Panc1 (cell line): ENCODE results near the gene PSMD8. TPM values are rescaled to one million over a fixed set of nuclear protein-coding genes. Genes with fewer than 3 reads are reported as not detected.
A peak's percentile ranks its signal among the peaks of the same experiment; 100 is the strongest.

Source experiments
- ATAC-seq: fragments of 200-7000 bp; cut with Tn5 transposase; 2 replicates; pipeline ENCODE4 v1.9.1; 2020; ENCODE audit warnings: mild to moderate bottlenecking, moderate library complexity
- BruUV-seq: library from RNA; stranded (reverse); fragments of 400-500 nt; replicated peaks from 2 replicates; lab custom pipeline; 2021; lab: Mats Ljungman, UMichigan
- CTCF ChIA-PET: fragments of 300-600 bp; sonication (Branson Sonifier 250); formaldehyde crosslinking; loops from one replicate; lab custom pipeline; 2022; ENCODE audit warnings: antibody characterized with exemption; lab: Charles Lee
- POLR2A ChIA-PET: fragments of 300-600 bp; sonication (Branson Sonifier 250); formaldehyde crosslinking; loops from one replicate; lab custom pipeline; 2022; ENCODE audit warnings: antibody characterized with exemption; lab: Charles Lee
- DNase-seq: peaks from one replicate; pipeline ENCODE4 v3.0.0-alpha.2; 2010; ENCODE audit warnings: low read depth, low spot score
- H3K27ac ChIP-seq: 2 replicates; pipeline ENCODE4 v1.5.1; 2011; ENCODE audit warnings: mild to moderate bottlenecking, low read length, inconsistent platforms
- H3K27me3 ChIP-seq: fragments of 200-500 bp; sonication (Bioruptor generic); 2 replicates; pipeline ENCODE4 v1.6.0; 2014; ENCODE audit warnings: low read length, inconsistent platforms; ENCODE audit not compliant: control insufficient read depth, insufficient read depth
- H3K36me3 ChIP-seq: fragments of 200-500 bp; sonication (Bioruptor generic); 2 replicates; pipeline ENCODE4 v1.5.1; 2014; ENCODE audit warnings: inconsistent platforms, mild to moderate bottlenecking, low read length, moderate library complexity; ENCODE audit not compliant: control insufficient read depth, insufficient read depth
- H3K4me1 ChIP-seq: 2 replicates; pipeline ENCODE4 v1.5.1; 2011; ENCODE audit warnings: inconsistent platforms, mild to moderate bottlenecking, low read length, moderate library complexity; ENCODE audit not compliant: control insufficient read depth, insufficient read depth
- H3K4me3 ChIP-seq, 2 experiments: 2 replicates each; pipeline ENCODE4 v1.5.1; 2011 to 2012; ENCODE audit warnings: low read depth in 2 of 2, low read length in 2 of 2, mild to moderate bottlenecking in 2 of 2, inconsistent platforms in 1 of 2, moderate library complexity in 1 of 2
- H3K9me3 ChIP-seq: fragments of 200-500 bp; sonication (Bioruptor generic); 2 replicates; pipeline ENCODE4 v1.5.1; 2014; ENCODE audit warnings: low read depth, mild to moderate bottlenecking, inconsistent platforms, low read length, moderate library complexity; ENCODE audit not compliant: control insufficient read depth, insufficient read depth
- POLR2AphosphoS5 ChIP-seq: IDR thresholded peaks from 2 replicates; pipeline ENCODE4 v1.6.1; 2012; ENCODE audit warnings: mild to moderate bottlenecking, low read depth, low read length, moderate library complexity
- SIN3A ChIP-seq: IDR thresholded peaks from 2 replicates; pipeline ENCODE4 v1.6.1; 2012; ENCODE audit warnings: low read depth, mild to moderate bottlenecking, low read length, moderate library complexity, borderline replicate concordance; ENCODE audit not compliant: insufficient read depth
- TCF7L2 ChIP-seq: IDR thresholded peaks from 2 replicates; pipeline ENCODE4 v1.6.1; 2011; ENCODE audit warnings: mild to moderate bottlenecking, low read depth, low read length, inconsistent platforms
- in situ Hi-C: cut with HindIII; loops from 2 replicates; pipeline ENCODE4 v1.10.0; 2016; ENCODE audit warnings: low sequenced_read_pairs, low pct_unique_long_range_greater_than_20kb
- intact Hi-C: fragments of 100-400 bp; cut with micrococcal nuclease; formaldehyde crosslinking; loops from one replicate; pipeline ENCODE4 v1.10.0; 2022; ENCODE audit not compliant: unreplicated experiment
- total RNA-seq: library from RNA; stranded (reverse); gene quantifications from one replicate; pipeline ENCODE4 v1.2.1, GENCODE V29; 2021; ENCODE audit not compliant: unreplicated experiment
- TF ChIP-seq, protein P1 (sequence below): fragments of 450-650 bp; IDR thresholded peaks from 2 replicates; pipeline ENCODE4 v1.5.1; 2017; ENCODE audit warnings: mild to moderate bottlenecking
- TF ChIP-seq, protein P2 (sequence below), 2 experiments: IDR thresholded peaks; 2 replicates each; pipeline ENCODE4 v1.6.1; 2011 to 2012; ENCODE audit warnings: low read depth in 2 of 2, control low read depth in 1 of 2, low read length in 1 of 2, mild to moderate bottlenecking in 1 of 2, moderate library complexity in 1 of 2; ENCODE audit not compliant: insufficient read depth in 1 of 2

PSMD8 gene
- total RNA-seq, 1 experiment from 2014 or later: 388 TPM

DNA sequence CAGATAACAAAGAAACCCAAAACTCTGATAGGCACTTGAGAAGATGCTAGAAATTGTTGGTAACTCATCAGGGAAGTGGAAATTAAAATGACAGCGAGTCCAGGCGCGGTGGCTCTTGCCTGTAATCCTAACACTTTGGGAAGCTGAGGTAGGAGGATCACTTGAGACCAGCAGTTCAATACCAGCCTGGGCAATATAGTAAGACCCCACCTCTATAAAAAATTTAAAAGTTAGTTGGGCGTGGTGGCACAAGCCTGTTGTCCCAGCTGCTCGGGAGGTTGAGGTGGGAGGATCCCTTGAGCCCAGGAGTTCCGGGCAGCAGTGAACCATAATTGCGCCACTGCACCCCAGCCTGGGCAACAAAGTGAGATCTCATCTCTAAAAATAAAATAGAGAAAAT lies 56.6 kb downstream of the PSMD8 start:
- ChIA-PET POLR2A (interaction anchor here (0.7 kb wide), 1 partner anchor 15 kb away, joined by 7 read pairs; no protein-coding TSS in a partner anchor), CTCF (no interaction called here)
- no peak overlapping the region for H3K4me3 ChIP-seq
- no peaks in the 10 kb centered on the region for H3K27me3 ChIP-seq
- H3K4me1 ChIP-seq: no peaks in the 10 kb centered on the region
- no TSS peak for BruUV-seq
- H3K9me3 ChIP-seq: no peaks in the 10 kb centered on the region
- intact Hi-C loops: no loop called here
- no peak for TF ChIP-seq SIN3A
- TF ChIP-seq POLR2AphosphoS5: no peak
- TF ChIP-seq, protein P1, sequence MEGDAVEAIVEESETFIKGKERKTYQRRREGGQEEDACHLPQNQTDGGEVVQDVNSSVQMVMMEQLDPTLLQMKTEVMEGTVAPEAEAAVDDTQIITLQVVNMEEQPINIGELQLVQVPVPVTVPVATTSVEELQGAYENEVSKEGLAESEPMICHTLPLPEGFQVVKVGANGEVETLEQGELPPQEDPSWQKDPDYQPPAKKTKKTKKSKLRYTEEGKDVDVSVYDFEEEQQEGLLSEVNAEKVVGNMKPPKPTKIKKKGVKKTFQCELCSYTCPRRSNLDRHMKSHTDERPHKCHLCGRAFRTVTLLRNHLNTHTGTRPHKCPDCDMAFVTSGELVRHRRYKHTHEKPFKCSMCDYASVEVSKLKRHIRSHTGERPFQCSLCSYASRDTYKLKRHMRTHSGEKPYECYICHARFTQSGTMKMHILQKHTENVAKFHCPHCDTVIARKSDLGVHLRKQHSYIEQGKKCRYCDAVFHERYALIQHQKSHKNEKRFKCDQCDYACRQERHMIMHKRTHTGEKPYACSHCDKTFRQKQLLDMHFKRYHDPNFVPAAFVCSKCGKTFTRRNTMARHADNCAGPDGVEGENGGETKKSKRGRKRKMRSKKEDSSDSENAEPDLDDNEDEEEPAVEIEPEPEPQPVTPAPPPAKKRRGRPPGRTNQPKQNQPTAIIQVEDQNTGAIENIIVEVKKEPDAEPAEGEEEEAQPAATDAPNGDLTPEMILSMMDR: no peak
- TF ChIP-seq, protein P2, sequence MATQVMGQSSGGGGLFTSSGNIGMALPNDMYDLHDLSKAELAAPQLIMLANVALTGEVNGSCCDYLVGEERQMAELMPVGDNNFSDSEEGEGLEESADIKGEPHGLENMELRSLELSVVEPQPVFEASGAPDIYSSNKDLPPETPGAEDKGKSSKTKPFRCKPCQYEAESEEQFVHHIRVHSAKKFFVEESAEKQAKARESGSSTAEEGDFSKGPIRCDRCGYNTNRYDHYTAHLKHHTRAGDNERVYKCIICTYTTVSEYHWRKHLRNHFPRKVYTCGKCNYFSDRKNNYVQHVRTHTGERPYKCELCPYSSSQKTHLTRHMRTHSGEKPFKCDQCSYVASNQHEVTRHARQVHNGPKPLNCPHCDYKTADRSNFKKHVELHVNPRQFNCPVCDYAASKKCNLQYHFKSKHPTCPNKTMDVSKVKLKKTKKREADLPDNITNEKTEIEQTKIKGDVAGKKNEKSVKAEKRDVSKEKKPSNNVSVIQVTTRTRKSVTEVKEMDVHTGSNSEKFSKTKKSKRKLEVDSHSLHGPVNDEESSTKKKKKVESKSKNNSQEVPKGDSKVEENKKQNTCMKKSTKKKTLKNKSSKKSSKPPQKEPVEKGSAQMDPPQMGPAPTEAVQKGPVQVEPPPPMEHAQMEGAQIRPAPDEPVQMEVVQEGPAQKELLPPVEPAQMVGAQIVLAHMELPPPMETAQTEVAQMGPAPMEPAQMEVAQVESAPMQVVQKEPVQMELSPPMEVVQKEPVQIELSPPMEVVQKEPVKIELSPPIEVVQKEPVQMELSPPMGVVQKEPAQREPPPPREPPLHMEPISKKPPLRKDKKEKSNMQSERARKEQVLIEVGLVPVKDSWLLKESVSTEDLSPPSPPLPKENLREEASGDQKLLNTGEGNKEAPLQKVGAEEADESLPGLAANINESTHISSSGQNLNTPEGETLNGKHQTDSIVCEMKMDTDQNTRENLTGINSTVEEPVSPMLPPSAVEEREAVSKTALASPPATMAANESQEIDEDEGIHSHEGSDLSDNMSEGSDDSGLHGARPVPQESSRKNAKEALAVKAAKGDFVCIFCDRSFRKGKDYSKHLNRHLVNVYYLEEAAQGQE (IDR thresholded peaks at IDR 0.05; ENCODE audit: insufficient read depth in 1 of 2, low read depth in 2 of 2, low read length in 1 of 2): no peak
- no peak for TF ChIP-seq TCF7L2
- H3K36me3 ChIP-seq: no peaks in the 10 kb centered on the region
- DNase-seq (no peak), ATAC-seq (no peak)
- in situ Hi-C loops: no loop called here
- H3K27ac ChIP-seq: no peak overlapping the region

DNA sequence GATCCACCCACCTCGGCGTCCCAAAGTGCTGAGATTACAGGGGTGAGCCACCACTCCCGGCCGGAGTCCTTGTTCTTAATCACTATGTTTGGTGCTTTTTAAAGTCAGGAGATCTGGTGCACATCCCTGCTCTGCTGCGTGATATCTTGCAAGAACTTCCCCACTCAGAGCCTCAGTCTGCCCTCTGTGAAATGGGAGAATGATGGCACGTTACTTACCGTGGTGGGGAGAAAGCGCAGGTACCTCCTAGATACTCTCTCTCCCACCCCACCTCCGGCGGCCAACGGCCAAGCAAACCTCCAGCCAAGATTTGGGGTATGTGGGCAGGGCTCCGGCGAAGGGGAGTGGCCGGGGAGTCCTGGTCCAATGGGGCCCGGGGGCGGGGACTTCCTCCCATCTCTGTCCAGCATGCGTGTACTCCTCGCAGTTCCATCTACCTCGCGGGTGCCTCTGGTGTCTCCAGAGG lies 58.9 kb downstream of the PSMD8 start, which contains the start of gene RYR1:
Gene RYR1 (plus strand): TSS at position 424 of the 466 bp plus-strand sequence. CDS start 139 bp downstream, outside the sequence.
- ChIA-PET POLR2A (no interaction called here), CTCF (no interaction called here)
- intact Hi-C loops: no loop called here
- Histone ChIP-seq H3K27me3 (no peaks in the 10 kb centered on the region), H3K27ac (no peak within 1 kb of the TSS), H3K4me3 (no peak within 1 kb of the TSS), H3K36me3 (no peaks in the 10 kb centered on the region), H3K9me3 (no peaks in the 10 kb centered on the region), H3K4me1 (no peaks in the 10 kb centered on the region)
- BruUV-seq: no TSS peak
- in situ Hi-C loops: no loop called here
- ATAC-seq (peak; percentile 66; the same call in 1 of the 2 replicates), DNase-seq (no peak)
- no peak for TF ChIP-seq TCF7L2
- no peak for TF ChIP-seq SIN3A
- TF ChIP-seq, protein P1: no peak
- no peak for TF ChIP-seq POLR2AphosphoS5
- TF ChIP-seq, protein P2 (IDR thresholded peaks at IDR 0.05; ENCODE audit: insufficient read depth in 1 of 2, low read depth in 2 of 2, low read length in 1 of 2): no peak
